ENCODE data around the gene PARP12.
"Not testable (repeated sequence)": the region's sequence is repeated elsewhere in the genome, so short reads cannot be mapped to it uniquely, and the experiment has no call there.

The PARP12 gene

GRCh38 chr7:140062528-140063299, at the start of gene PARP12:
PARP12 (minus strand) TSS chr7:140062951; CDS start chr7:140062847, 104 bp downstream.
- Mint-ChIP-seq H3K27me3 (no peaks in the 10 kb centered on the region), H3K4me1 (peaks cover 44% of the 10 kb centered on the region), H3K27ac (ENCODE audit: low read depth) (peak within 1 kb of the TSS; percentile 64), H3K4me3 (peak within 1 kb of the TSS; percentile 86), H3K36me3 (ENCODE audit: insufficient read depth) (peaks cover 17% of the 10 kb centered on the region), H3K9me3 (peaks cover 17% of the 10 kb centered on the region)
- peak; percentile 72 to 75 for DNase-seq (ENCODE audit: low spot score in 2 of 2)
- ATAC-seq (replicated peaks; ENCODE audit: extremely low read depth, poor library complexity, severe bottlenecking): peak; percentile 81

GRCh38 chr7:140108777-140109176, 46.0 kb upstream of the PARP12 start:
- H3K9me3 Mint-ChIP-seq; DNase-seq (ENCODE audit: low spot score in 2 of 2); H3K4me3 Mint-ChIP-seq; H3K27ac Mint-ChIP-seq (ENCODE audit: low read depth); H3K27me3 Mint-ChIP-seq; ATAC-seq (replicated peaks; ENCODE audit: extremely low read depth, poor library complexity, severe bottlenecking): not testable (repeated sequence)
- H3K36me3 Mint-ChIP-seq (ENCODE audit: insufficient read depth): peaks cover 12% of the 10 kb centered on the region
- H3K4me1 Mint-ChIP-seq: peaks cover 22% of the 10 kb centered on the region

GRCh38 chr7:140096459-140096858, 33.7 kb upstream of the PARP12 start:
- Mint-ChIP-seq H3K36me3 (ENCODE audit: insufficient read depth) (peaks cover 60% of the 10 kb centered on the region), H3K4me1 (peaks cover 5% of the 10 kb centered on the region), H3K4me3 (no peak overlapping the region), H3K27me3 (no peaks in the 10 kb centered on the region), H3K27ac (ENCODE audit: low read depth) (no peak overlapping the region), H3K9me3 (no peaks in the 10 kb centered on the region)
- no peak for ATAC-seq (replicated peaks; ENCODE audit: extremely low read depth, poor library complexity, severe bottlenecking)
- DNase-seq (ENCODE audit: low spot score in 2 of 2): no peak

GRCh38 chr7:140093375-140093774, 30.6 kb upstream of the PARP12 start:
- no peaks in the 10 kb centered on the region for H3K4me1 Mint-ChIP-seq
- DNase-seq (ENCODE audit: low spot score in 2 of 2) (no peak), ATAC-seq (replicated peaks; ENCODE audit: extremely low read depth, poor library complexity, severe bottlenecking) (no peak)
- H3K27me3 Mint-ChIP-seq: no peaks in the 10 kb centered on the region
- no peaks in the 10 kb centered on the region for H3K9me3 Mint-ChIP-seq
- peaks cover 55% of the 10 kb centered on the region for H3K36me3 Mint-ChIP-seq (ENCODE audit: insufficient read depth)
- no peak overlapping the region for H3K27ac Mint-ChIP-seq (ENCODE audit: low read depth)
- no peak overlapping the region for H3K4me3 Mint-ChIP-seq

GRCh38 chr7:140085447-140085846, 22.7 kb upstream of the PARP12 start:
- Mint-ChIP-seq H3K4me3 (peak overlapping the region; percentile 71), H3K4me1 (peaks cover 49% of the 10 kb centered on the region), H3K9me3 (no peaks in the 10 kb centered on the region), H3K27ac (ENCODE audit: low read depth) (peak overlapping the region; percentile 87), H3K36me3 (ENCODE audit: insufficient read depth) (peaks cover 5% of the 10 kb centered on the region), H3K27me3 (no peaks in the 10 kb centered on the region)
- ATAC-seq (replicated peaks; ENCODE audit: extremely low read depth, poor library complexity, severe bottlenecking) (peak; percentile 30), DNase-seq (ENCODE audit: low spot score in 2 of 2) (no peak)

GRCh38 chr7:140084972-140085371, 22.2 kb upstream of the PARP12 start:
- Mint-ChIP-seq H3K27ac (ENCODE audit: low read depth) (peak overlapping the region; percentile 87), H3K27me3 (no peaks in the 10 kb centered on the region), H3K9me3 (no peaks in the 10 kb centered on the region), H3K4me3 (peak overlapping the region; percentile 71), H3K4me1 (peaks cover 49% of the 10 kb centered on the region), H3K36me3 (ENCODE audit: insufficient read depth) (peaks cover 5% of the 10 kb centered on the region)
- peak; percentile 74 for ATAC-seq (replicated peaks; ENCODE audit: extremely low read depth, poor library complexity, severe bottlenecking)
- no peak for DNase-seq (ENCODE audit: low spot score in 2 of 2)

- peaks cover 49% of the 10 kb centered on the region for H3K4me1 Mint-ChIP-seq
- H3K36me3 Mint-ChIP-seq (ENCODE audit: insufficient read depth): peaks cover 5% of the 10 kb centered on the region
Observed at GRCh38 chr7:140084142-140084655, 21.4 kb upstream of the PARP12 start.

GRCh38 chr7:140082770-140083169, 20.0 kb upstream of the PARP12 start:
- DNase-seq (ENCODE audit: low spot score in 2 of 2) (no peak), ATAC-seq (replicated peaks; ENCODE audit: extremely low read depth, poor library complexity, severe bottlenecking) (no peak)
- Mint-ChIP-seq H3K9me3 (no peaks in the 10 kb centered on the region), H3K36me3 (ENCODE audit: insufficient read depth) (peaks cover 3% of the 10 kb centered on the region), H3K27me3 (no peaks in the 10 kb centered on the region), H3K4me3 (no peak overlapping the region), H3K27ac (ENCODE audit: low read depth) (peak overlapping the region; percentile 82), H3K4me1 (peaks cover 54% of the 10 kb centered on the region)

More at GRCh38 chr7:140084142-140084655, 21.4 kb upstream of the PARP12 start:
- H3K27me3 Mint-ChIP-seq: no peaks in the 10 kb centered on the region
- peak; percentile 77 for ATAC-seq (replicated peaks; ENCODE audit: extremely low read depth, poor library complexity, severe bottlenecking)
- H3K9me3 Mint-ChIP-seq: no peaks in the 10 kb centered on the region
- H3K27ac Mint-ChIP-seq (ENCODE audit: low read depth): peak overlapping the region; percentile 87
- peak overlapping the region; percentile 71 for H3K4me3 Mint-ChIP-seq
- DNase-seq (ENCODE audit: low spot score in 2 of 2): no peak

- DNase-seq (ENCODE audit: low spot score in 2 of 2) (no peak), ATAC-seq (replicated peaks; ENCODE audit: extremely low read depth, poor library complexity, severe bottlenecking) (no peak)
- Mint-ChIP-seq H3K9me3 (no peaks in the 10 kb centered on the region), H3K36me3 (ENCODE audit: insufficient read depth) (peaks cover 3% of the 10 kb centered on the region), H3K4me3 (no peak overlapping the region), H3K4me1 (peaks cover 50% of the 10 kb centered on the region), H3K27me3 (no peaks in the 10 kb centered on the region), H3K27ac (ENCODE audit: low read depth) (peak overlapping the region; percentile 82)
Observed at GRCh38 chr7:140081774-140082425, 19.1 kb upstream of the PARP12 start.

GRCh38 chr7:140080919-140081318, 18.2 kb upstream of the PARP12 start:
- peaks cover 3% of the 10 kb centered on the region for H3K36me3 Mint-ChIP-seq (ENCODE audit: insufficient read depth)
- DNase-seq (ENCODE audit: low spot score in 2 of 2): no peak
- H3K9me3 Mint-ChIP-seq: no peaks in the 10 kb centered on the region
- peaks cover 43% of the 10 kb centered on the region for H3K4me1 Mint-ChIP-seq
- H3K27ac Mint-ChIP-seq (ENCODE audit: low read depth): no peak overlapping the region
- ATAC-seq (replicated peaks; ENCODE audit: extremely low read depth, poor library complexity, severe bottlenecking): no peak
- no peak overlapping the region for H3K4me3 Mint-ChIP-seq
- H3K27me3 Mint-ChIP-seq: no peaks in the 10 kb centered on the region

GRCh38 chr7:140079121-140079536, 16.4 kb upstream of the PARP12 start:
- no peak for DNase-seq (ENCODE audit: low spot score in 2 of 2)
- no peak overlapping the region for H3K27ac Mint-ChIP-seq (ENCODE audit: low read depth)

GRCh38 chr7:140078392-140078791, 15.6 kb upstream of the PARP12 start:
- Mint-ChIP-seq H3K4me1 (peaks cover 20% of the 10 kb centered on the region), H3K27ac (ENCODE audit: low read depth) (peak overlapping the region; percentile 32), H3K27me3 (no peaks in the 10 kb centered on the region), H3K4me3 (no peak overlapping the region), H3K36me3 (ENCODE audit: insufficient read depth) (peaks cover 2% of the 10 kb centered on the region), H3K9me3 (no peaks in the 10 kb centered on the region)
- DNase-seq (ENCODE audit: low spot score in 2 of 2): no peak
- no peak for ATAC-seq (replicated peaks; ENCODE audit: extremely low read depth, poor library complexity, severe bottlenecking)

More at GRCh38 chr7:140079121-140079536, 16.4 kb upstream of the PARP12 start:
- H3K27me3 Mint-ChIP-seq: no peaks in the 10 kb centered on the region
- peaks cover 28% of the 10 kb centered on the region for H3K4me1 Mint-ChIP-seq
- no peaks in the 10 kb centered on the region for H3K9me3 Mint-ChIP-seq
- H3K36me3 Mint-ChIP-seq (ENCODE audit: insufficient read depth): peaks cover 3% of the 10 kb centered on the region
- no peak overlapping the region for H3K4me3 Mint-ChIP-seq
- no peak for ATAC-seq (replicated peaks; ENCODE audit: extremely low read depth, poor library complexity, severe bottlenecking)

- Mint-ChIP-seq H3K4me3 (no peak overlapping the region), H3K4me1 (peaks cover 5% of the 10 kb centered on the region), H3K9me3 (peaks cover 5% of the 10 kb centered on the region), H3K27me3 (no peaks in the 10 kb centered on the region), H3K27ac (ENCODE audit: low read depth) (no peak overlapping the region), H3K36me3 (ENCODE audit: insufficient read depth) (no peaks in the 10 kb centered on the region)
- ATAC-seq (replicated peaks; ENCODE audit: extremely low read depth, poor library complexity, severe bottlenecking) (no peak), DNase-seq (ENCODE audit: low spot score in 2 of 2) (no peak)
Observed at GRCh38 chr7:140074780-140075179, 12.0 kb upstream of the PARP12 start.

Measured in central memory CD8-positive, alpha-beta T cell (primary cell).